ENCODE measurements around the gene LINGO4. TPM values are rescaled to one million over a fixed set of nuclear protein-coding genes. Genes with fewer than 3 reads are reported as not detected.

Gene LINGO4
- total RNA-seq, 1 donor = not detected

DNA sequence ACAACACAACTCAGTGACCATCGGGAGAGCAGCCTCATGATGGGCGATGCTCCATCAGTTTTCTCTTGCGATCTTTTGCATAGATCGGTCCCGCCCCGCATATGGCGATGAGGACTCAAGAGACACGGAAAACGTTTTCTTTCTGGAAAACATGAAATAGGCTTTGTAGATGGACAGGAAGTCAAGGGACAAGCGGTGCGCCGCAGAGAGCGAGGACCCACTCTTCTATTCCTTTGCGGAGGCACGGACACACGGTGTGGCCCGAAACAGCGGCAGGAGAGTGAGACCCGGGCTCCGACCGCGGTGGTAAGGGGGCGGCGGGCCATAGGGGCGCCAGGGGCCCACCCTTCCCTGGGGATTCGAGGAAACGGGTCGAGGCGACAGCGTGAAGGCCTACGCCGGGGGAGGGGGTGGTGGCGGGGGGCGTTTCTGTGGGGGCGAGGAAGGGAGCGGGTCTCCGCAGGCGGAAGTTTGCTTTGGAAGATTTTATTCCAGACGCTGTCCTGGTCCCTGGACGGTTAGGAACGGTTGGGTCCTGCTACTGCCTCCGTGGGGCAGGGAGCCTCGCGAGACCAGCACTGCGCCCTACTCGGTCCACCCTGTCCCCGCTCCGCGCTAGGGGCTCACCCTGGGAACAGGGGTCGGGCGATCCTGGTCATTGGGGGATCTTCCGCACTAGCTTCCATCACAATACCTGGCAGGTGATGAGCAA is 14.1 kb downstream of the LINGO4 start:
- Histone ChIP-seq H3K79me2 (ENCODE audit: insufficient read depth, low read length) (no peaks in the 10 kb centered on the region), H3K27ac (ENCODE audit: low read depth, low read length) (no peak overlapping the region)
- peak; percentile 80 for DNase-seq (ENCODE audit: insufficient read length, low spot score, missing footprints)

DNA sequence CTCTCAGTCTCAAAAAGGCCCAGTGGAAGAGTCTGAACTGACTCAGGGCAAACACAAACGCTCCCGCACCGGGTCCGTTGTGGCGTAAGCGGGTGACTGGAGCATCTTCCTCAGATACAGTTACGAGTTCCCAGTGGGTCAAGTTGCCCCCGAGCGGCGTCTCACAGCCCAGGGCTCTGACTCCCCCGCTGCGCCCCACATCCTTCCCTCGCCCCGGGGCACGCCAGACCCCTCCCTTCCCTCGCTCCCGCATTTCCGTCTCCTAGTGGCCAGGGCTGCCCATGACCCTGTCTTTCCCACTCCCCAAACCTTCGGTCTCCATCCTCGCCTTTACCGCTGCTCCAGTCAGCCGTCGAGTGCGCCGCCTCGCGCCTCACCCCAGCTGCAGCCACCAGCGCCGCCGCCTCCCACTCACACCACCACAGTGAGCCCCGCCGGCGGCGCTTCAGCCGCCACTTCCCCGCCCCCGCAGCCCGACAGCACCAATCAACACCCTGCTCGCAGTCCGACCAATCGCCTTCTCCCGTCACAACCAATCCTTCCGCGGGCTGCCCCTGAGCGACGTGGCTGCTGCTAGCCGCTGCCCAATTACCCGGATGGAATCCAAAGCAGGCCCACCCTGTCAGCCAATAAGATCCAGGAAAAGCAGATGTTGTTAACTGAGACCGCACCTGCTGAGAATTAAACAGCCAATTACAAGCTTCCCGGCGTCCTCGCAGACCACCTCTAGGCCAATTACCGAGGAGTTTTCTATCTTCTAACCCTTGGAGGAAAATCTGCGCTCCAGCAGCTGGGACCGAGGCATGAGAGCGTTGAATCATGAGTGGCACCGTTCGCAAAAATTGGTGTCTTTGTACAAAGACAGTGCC is 14.9 kb downstream of the LINGO4 start, which contains the start of gene TDRKH:
TDRKH (minus strand) TSS at position 430 of the 869 bp plus-strand sequence. CDS start 7,478 bp downstream, outside the sequence.
- peak within 1 kb of the TSS; percentile 100 for H3K4me2 ChIP-seq (ENCODE audit: insufficient read depth, low read length)
- H3K79me2 ChIP-seq (ENCODE audit: insufficient read depth, low read length) = no peaks in the 10 kb centered on the region
- H3K27ac ChIP-seq (ENCODE audit: low read depth, low read length) = no peak within 1 kb of the TSS

More for the DNA sequence above, 14.1 kb downstream of the LINGO4 start:
- Histone ChIP-seq H3K4me1 (ENCODE audit: insufficient read depth, low read length) (peaks cover 10% of the 10 kb centered on the region), H2AFZ (ENCODE audit: low read length) (peak overlapping the region; percentile 100), H3K36me3 (ENCODE audit: insufficient read depth, low read length) (no peaks in the 10 kb centered on the region), H3K4me3 (ENCODE audit: insufficient read depth, low read length) (peak overlapping the region; percentile 94), H3K9me3 (ENCODE audit: low read depth, low read length) (no peaks in the 10 kb centered on the region), H3K4me2 (ENCODE audit: insufficient read depth, low read length) (peak overlapping the region; percentile 100), H3K27me3 (ENCODE audit: insufficient read depth, low read length) (peaks cover 3% of the 10 kb centered on the region), H4K20me1 (ENCODE audit: insufficient read depth, low read length) (no peaks in the 10 kb centered on the region)
- TF ChIP-seq, protein P1, sequence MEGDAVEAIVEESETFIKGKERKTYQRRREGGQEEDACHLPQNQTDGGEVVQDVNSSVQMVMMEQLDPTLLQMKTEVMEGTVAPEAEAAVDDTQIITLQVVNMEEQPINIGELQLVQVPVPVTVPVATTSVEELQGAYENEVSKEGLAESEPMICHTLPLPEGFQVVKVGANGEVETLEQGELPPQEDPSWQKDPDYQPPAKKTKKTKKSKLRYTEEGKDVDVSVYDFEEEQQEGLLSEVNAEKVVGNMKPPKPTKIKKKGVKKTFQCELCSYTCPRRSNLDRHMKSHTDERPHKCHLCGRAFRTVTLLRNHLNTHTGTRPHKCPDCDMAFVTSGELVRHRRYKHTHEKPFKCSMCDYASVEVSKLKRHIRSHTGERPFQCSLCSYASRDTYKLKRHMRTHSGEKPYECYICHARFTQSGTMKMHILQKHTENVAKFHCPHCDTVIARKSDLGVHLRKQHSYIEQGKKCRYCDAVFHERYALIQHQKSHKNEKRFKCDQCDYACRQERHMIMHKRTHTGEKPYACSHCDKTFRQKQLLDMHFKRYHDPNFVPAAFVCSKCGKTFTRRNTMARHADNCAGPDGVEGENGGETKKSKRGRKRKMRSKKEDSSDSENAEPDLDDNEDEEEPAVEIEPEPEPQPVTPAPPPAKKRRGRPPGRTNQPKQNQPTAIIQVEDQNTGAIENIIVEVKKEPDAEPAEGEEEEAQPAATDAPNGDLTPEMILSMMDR (IDR thresholded peaks at IDR 0.05; ENCODE audit: extremely low read depth, low read depth, low read length) = no peak

DNA sequence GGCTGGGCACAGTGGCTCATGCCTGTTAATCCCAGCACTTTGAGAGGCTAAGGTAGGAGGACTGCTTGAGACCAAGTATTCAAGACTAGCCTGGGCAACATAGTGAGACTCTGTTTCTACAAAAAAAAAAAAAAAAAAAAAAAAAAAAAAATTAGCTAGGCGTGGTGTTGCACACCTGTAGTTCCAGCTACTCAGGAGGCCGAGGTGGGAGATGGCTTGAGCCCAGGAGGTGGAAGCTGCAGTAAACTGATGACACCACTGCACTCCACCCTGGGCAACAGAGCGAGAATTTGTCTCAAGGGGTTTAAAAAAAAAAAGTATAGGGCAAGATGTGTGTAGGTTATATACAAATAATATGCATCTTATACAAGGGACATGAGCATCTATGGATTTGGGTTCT is 17.5 kb downstream of the LINGO4 start:
- Histone ChIP-seq H3K9me3 (ENCODE audit: low read depth, low read length) (no peaks in the 10 kb centered on the region), H2AFZ (ENCODE audit: low read length) (no peak overlapping the region), H4K20me1 (ENCODE audit: insufficient read depth, low read length) (no peaks in the 10 kb centered on the region), H3K4me3 (ENCODE audit: insufficient read depth, low read length) (no peak overlapping the region), H3K27ac (ENCODE audit: low read depth, low read length) (no peak overlapping the region), H3K27me3 (ENCODE audit: insufficient read depth, low read length) (peaks cover 11% of the 10 kb centered on the region), H3K79me2 (ENCODE audit: insufficient read depth, low read length) (no peaks in the 10 kb centered on the region), H3K4me2 (ENCODE audit: insufficient read depth, low read length) (no peak overlapping the region), H3K4me1 (ENCODE audit: insufficient read depth, low read length) (peaks cover 10% of the 10 kb centered on the region), H3K36me3 (ENCODE audit: insufficient read depth, low read length) (no peaks in the 10 kb centered on the region)
- TF ChIP-seq, protein P1 (IDR thresholded peaks at IDR 0.05; ENCODE audit: extremely low read depth, low read depth, low read length) = no peak
- DNase-seq (ENCODE audit: insufficient read length, low spot score, missing footprints) = no peak

More for the DNA sequence above, 14.9 kb downstream of the LINGO4 start, which contains the start of gene TDRKH:
- H3K36me3 ChIP-seq (ENCODE audit: insufficient read depth, low read length) = no peaks in the 10 kb centered on the region
- peak within 1 kb of the TSS; percentile 94 for H3K4me3 ChIP-seq (ENCODE audit: insufficient read depth, low read length)
- H2AFZ ChIP-seq (ENCODE audit: low read length) = peak within 1 kb of the TSS; percentile 100
- DNase-seq (ENCODE audit: insufficient read length, low spot score, missing footprints) = peak; percentile 99
- no peaks in the 10 kb centered on the region for H3K9me3 ChIP-seq (ENCODE audit: low read depth, low read length)
- peaks cover 5% of the 10 kb centered on the region for H3K27me3 ChIP-seq (ENCODE audit: insufficient read depth, low read length)
- TF ChIP-seq, protein P1 (IDR thresholded peaks at IDR 0.05; ENCODE audit: extremely low read depth, low read depth, low read length) = peak; percentile 13
- no peaks in the 10 kb centered on the region for H4K20me1 ChIP-seq (ENCODE audit: insufficient read depth, low read length)
- H3K4me1 ChIP-seq (ENCODE audit: insufficient read depth, low read length) = peaks cover 10% of the 10 kb centered on the region

DNA sequence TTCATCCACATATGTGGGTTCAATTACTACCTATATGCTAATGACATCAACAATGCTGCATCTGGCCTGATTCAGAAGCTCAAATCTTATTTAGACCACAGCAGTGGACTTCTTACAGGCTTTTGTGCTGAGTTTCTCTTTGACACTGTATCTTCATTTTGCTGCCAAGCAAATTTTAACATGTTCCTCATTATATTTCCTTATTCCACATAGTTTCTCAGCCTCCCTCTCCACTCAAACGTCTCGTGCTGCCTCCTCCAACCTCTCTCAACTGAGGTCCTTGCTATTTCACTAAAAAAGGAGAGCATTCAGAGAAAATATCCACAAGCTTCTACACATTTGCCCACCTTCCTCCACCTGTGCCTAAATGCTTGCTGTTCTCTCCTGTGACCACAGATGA is 21.4 kb downstream of the LINGO4 start:
- Histone ChIP-seq H3K4me2 (ENCODE audit: insufficient read depth, low read length) (no peak overlapping the region), H3K36me3 (ENCODE audit: insufficient read depth, low read length) (no peaks in the 10 kb centered on the region), H3K27me3 (ENCODE audit: insufficient read depth, low read length) (peaks cover 11% of the 10 kb centered on the region), H4K20me1 (ENCODE audit: insufficient read depth, low read length) (no peaks in the 10 kb centered on the region), H3K27ac (ENCODE audit: low read depth, low read length) (no peak overlapping the region), H3K4me3 (ENCODE audit: insufficient read depth, low read length) (no peak overlapping the region), H3K79me2 (ENCODE audit: insufficient read depth, low read length) (no peaks in the 10 kb centered on the region), H2AFZ (ENCODE audit: low read length) (no peak overlapping the region), H3K4me1 (ENCODE audit: insufficient read depth, low read length) (no peaks in the 10 kb centered on the region), H3K9me3 (ENCODE audit: low read depth, low read length) (no peaks in the 10 kb centered on the region)
- DNase-seq (ENCODE audit: insufficient read length, low spot score, missing footprints) = no peak
- TF ChIP-seq, protein P1 (IDR thresholded peaks at IDR 0.05; ENCODE audit: extremely low read depth, low read depth, low read length) = no peak

Measured in osteoblast (primary cell).